D721Med (cell line): Measurements from ENCODE around the gene ZC3H12C.
"Not testable (repeated sequence)": the region's sequence is repeated elsewhere in the genome, so short reads cannot be mapped to it uniquely, and the experiment has no call there.

ENCODE experiments used
- DNase-seq: peaks from one replicate; pipeline ENCODE4 v3.0.0; 2011; ENCODE audit warnings: low spot score; ENCODE audit not compliant: insufficient read length
- FAIRE-seq: peaks from 2 replicates; lab custom pipeline; 2011; peaks lifted over from hg19 to GRCh38; lab: Jason Lieb, UNC
- TF ChIP-seq, protein P1 (sequence below): IDR thresholded peaks from 2 replicates; pipeline ENCODE4 v1.5.1; 2012; ENCODE audit warnings: mild to moderate bottlenecking, control low read depth; ENCODE audit not compliant: insufficient read depth; ENCODE audit errors: missing control alignments

ZC3H12C gene

DNA sequence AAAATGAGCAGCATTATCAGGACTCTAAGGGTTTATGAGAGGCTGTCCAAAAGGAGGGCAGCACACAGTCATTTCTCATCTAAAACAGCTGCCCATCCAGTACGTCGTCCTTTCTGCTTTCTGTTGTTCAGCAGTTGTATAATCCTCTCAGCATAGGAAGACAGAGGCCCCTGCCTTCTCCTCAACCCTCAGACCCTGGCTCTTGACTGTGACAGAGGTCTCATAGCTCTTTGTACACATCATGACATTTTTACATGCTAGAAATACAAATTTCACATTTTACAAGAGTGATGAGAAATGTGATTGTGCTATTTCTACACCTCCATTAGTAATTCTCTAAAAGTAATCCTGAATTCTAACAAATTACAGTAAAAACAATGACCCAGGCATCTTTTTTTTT lies 36.2 kb upstream of the ZC3H12C start:
- DNase-seq = no peak
- TF ChIP-seq, protein P1, sequence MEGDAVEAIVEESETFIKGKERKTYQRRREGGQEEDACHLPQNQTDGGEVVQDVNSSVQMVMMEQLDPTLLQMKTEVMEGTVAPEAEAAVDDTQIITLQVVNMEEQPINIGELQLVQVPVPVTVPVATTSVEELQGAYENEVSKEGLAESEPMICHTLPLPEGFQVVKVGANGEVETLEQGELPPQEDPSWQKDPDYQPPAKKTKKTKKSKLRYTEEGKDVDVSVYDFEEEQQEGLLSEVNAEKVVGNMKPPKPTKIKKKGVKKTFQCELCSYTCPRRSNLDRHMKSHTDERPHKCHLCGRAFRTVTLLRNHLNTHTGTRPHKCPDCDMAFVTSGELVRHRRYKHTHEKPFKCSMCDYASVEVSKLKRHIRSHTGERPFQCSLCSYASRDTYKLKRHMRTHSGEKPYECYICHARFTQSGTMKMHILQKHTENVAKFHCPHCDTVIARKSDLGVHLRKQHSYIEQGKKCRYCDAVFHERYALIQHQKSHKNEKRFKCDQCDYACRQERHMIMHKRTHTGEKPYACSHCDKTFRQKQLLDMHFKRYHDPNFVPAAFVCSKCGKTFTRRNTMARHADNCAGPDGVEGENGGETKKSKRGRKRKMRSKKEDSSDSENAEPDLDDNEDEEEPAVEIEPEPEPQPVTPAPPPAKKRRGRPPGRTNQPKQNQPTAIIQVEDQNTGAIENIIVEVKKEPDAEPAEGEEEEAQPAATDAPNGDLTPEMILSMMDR = no peak
- FAIRE-seq = no peak

DNA sequence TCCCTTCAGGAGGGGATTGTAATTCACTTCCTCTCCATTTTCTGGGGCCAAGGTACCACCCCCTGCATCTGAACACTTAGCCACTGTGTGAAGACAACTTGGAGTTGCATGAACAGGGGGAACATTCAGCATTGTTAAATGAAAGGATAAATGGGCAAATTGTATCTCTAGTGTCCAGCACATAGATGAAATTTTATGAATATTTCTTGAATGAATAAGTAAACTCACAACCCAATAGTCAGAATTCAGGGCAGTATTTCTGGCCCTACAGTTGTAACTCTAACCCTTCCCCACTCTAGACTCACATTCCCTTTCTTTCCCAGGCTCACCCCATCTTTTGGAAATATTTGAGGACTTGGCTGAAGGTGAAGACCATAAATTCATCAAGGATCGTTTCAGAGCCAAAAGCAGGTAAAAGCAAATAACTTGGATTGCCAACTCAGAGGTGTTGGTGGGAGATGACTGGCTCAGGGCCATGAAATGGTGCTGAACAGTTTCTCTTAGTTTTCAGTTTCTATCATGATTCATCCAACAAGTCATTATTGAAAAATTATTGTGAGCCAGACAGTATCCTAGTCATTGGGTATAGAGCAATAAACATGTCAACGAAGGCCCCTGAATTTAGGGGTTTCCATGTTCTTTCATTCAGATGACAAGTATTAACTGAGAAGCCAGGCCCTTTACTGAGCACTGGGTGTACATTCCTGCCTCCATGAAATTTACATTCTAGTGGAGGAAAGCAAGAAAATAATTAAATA lies 33.3 kb upstream of the ZC3H12C start:
- TF ChIP-seq, protein P1 = no peak
- DNase-seq (no peak), FAIRE-seq (no peak)

DNA sequence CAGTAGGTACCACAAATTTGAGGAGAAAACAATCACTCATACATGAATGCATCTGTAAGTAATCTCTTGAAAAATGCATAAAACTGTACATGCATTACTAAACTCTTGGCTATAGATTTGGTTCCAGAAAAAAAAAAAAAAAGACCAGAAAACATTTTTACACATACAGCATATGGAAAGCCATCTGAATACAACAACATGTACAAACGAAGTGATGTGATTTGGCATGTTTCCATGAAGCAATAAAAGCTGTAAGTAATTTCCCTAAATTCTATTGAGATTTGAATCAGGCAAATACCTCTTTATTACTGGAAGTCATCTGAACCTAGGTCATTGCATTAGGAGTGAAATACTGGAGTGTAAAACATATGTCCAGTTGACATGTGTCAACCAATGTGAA lies 31.9 kb upstream of the ZC3H12C start:
- FAIRE-seq (no peak), DNase-seq (no peak)
- TF ChIP-seq, protein P1 = no peak

- DNase-seq (no peak), FAIRE-seq (no peak)
- TF ChIP-seq, protein P1 = no peak
Observed at GRCh38 chr11:110062247-110062646, 30.9 kb upstream of the ZC3H12C start.

DNA sequence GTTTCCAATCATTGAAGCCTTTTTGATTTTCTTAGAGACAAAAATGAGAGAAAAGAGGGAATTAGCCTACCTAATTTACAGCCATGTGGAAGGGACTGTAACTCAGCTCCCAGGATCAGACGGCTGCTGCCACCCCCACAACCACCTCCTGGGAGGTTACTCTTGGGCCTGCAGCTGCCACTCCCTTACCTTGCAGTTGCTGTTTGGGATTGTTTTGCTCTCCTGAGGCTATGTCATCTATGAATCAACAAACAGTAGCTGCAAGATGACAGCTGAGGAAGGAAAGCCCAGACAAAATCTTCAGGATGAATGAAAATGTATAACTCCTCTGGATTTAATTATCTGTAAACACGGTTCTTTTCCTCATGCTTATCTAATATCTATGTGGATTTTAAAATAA lies 28.0 kb upstream of the ZC3H12C start:
- TF ChIP-seq, protein P1 = no peak
- DNase-seq (no peak), FAIRE-seq (no peak)

- FAIRE-seq, DNase-seq: not testable (repeated sequence)
Observed at GRCh38 chr11:110068001-110068400, 25.2 kb upstream of the ZC3H12C start.

- TF ChIP-seq, protein P1 = no peak
- DNase-seq (no peak), FAIRE-seq (no peak)
Observed at GRCh38 chr11:110069158-110069737, 23.9 kb upstream of the ZC3H12C start.
